Hematopoietic multipotent progenitor cell treated with erythropoietin and hydrocortisone succinate and interleukin-3 and kit ligand, for 4 days (in vitro differentiated cells): ENCODE results near the gene CNOT6.

Experiments used
- DNase-seq: peaks from one replicate; pipeline ENCODE4 v3.0.0-alpha.2; 2015

Gene CNOT6

DNA sequence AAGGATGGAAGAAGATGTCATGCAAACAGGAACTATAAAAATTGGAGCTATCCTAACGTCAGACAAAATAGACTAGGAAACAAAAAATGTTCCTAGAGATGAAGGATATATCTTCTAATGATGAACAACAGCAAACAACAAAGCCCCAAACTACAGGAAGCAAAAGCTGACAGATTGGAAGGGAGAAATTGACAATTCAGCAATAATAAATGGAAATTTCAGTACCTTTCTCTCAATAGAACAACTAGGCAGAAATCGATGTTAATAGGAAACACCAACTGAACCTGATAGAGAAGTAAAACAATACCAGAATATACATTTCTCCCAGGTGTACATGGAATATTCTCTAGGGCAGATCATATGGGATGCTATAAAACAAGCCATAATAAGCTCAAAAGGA lies 89.6 kb downstream of the CNOT6 start:
- DNase-seq: no peak

DNA sequence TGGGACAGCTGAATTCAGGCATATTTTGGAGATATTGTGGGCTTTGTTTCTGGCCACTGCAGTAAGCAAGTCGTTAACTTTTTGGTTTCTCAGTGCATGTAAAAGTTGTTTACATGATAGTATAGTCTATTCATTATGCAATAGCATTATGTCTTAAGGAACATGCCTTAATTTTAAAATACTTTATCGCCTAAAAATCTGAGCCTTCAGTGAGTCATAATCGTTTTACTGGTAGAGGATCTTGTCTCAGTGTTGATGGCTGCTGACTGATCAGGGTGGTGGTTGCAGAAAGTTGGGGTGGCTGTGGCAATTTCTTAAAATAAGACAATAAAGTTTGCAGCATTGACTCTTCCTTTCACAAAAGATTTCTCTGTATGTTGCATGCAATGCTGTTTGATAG lies 92.0 kb downstream of the CNOT6 start:
- DNase-seq: no peak

DNA sequence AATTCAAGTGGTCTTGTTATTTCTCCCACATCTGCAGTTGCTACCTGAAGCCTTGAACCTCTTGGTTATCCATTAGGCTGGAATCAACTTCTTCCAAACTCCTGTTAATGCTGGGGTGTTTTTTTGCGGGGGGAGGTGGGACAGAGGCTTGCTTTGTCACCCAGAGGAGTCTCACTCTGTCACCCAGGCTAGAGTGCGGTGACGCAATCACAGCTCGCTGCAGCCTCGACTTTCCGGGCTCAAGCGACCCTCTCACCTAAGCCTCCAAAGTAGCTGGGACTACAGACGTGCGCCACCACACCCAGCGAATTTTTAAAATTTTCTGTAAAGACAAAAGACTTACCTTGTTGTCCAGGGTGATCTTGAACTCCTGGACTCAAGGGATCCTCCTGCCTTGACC lies 92.7 kb downstream of the CNOT6 start:
- no peak for DNase-seq

GRCh38 chr5:180589771-180590542 lies 95.8 kb downstream of the CNOT6 start:
- no peak for DNase-seq

- DNase-seq: no peak
Measured at GRCh38 chr5:180590543-180591310, 96.5 kb downstream of the CNOT6 start.

- peak; percentile 61 for DNase-seq
Measured at GRCh38 chr5:180591311-180591887, 97.2 kb downstream of the CNOT6 start, which contains the start of gene SCGB3A1. SCGB3A1 (minus strand) TSS chr5:180591499; CDS start chr5:180591462, 37 bp downstream.

- no peak for DNase-seq
Measured at GRCh38 chr5:180592176-180592575, 98.0 kb downstream of the CNOT6 start.

GRCh38 chr5:180593446-180594206 lies 99.4 kb downstream of the CNOT6 start:
- DNase-seq: no peak

GRCh38 chr5:180594311-180595045 lies 100.3 kb downstream of the CNOT6 start:
- no peak for DNase-seq

DNA sequence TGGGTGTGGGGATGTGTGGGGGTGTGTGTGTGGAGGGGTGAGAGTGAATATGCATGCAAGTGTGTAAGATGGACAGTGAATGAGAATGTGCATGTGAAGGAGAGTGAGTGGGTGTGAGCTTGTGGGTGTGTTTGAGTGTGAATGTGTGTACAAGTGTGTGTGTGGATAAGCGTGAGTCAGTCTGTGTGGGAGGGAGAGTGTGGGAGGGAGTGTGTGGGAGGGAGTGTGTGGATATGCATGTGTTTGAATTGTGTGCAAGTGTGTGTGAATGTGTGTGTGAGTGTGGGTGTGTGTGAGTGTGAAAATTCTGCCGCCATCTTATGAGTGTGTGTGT lies 100.8 kb downstream of the CNOT6 start:
- no peak for DNase-seq

- DNase-seq: no peak
Measured at GRCh38 chr5:180595381-180596114, 101.4 kb downstream of the CNOT6 start.

GRCh38 chr5:180596115-180596667 lies 102.0 kb downstream of the CNOT6 start:
- no peak for DNase-seq

GRCh38 chr5:180596668-180597231 lies 102.6 kb downstream of the CNOT6 start:
- no peak for DNase-seq

DNA sequence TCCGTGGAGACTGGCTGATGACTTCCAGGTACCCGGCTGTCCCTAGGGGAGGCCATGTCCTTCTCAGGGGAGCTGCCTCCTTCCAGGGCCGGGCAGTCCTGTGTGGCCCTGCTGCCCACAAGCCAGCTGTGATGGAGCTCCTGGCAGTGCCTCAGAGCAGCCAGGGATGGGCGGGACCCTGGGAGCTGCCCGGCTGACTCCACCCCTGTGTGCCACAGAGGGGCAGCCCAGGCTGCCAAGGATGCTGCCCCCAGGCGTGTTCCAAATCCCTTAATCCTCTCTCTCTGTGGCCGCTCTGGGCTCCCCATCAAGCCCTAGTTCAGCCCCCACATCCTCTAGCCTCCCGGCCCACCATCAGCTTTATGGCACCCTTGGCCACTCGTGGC lies 104.1 kb downstream of the CNOT6 start:
- no peak for DNase-seq

GRCh38 chr5:180598797-180599589 lies 104.8 kb downstream of the CNOT6 start:
- no peak for DNase-seq

- no peak for DNase-seq
Measured at GRCh38 chr5:180599590-180599914, 105.4 kb downstream of the CNOT6 start.

DNA sequence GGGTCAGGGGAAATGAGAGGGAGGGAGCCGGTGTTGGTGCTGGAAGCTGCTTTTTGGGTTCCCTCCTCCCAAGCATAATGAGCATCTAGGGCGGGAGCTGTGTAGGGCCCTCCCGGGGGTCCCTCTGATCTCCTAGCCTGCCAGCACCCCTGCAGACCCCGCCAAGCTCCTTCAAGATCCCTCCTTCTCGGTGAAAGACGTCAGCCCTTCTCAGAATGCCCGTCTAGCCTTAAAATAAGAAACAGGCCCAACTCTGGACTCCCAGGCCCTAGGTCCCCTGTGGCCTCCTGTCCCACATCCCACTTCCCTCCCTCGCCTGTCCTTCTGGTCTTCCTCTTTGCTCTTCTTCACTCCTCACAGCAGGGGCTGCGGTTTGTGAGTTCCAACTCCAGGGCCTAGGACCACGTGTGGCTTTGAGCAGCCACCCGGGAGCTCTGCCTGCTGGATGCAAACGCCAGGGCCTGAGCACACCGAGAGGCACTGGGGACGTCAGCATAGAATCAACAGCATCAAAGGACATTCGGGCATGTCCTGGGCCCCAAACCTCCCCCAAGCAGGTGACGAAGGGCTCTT lies 105.9 kb downstream of the CNOT6 start:
- DNase-seq: no peak

GRCh38 chr5:180600554-180601041 lies 106.4 kb downstream of the CNOT6 start:
- no peak for DNase-seq

GRCh38 chr5:180601591-180602480 lies 107.7 kb downstream of the CNOT6 start:
- DNase-seq: no peak
